Measurements from ENCODE around the gene UGT2B17. TPM values are rescaled to one million over a fixed set of nuclear protein-coding genes. Genes with fewer than 3 reads are reported as not detected.

UGT2B17 gene
- not detected in 5 replicates for total RNA-seq (2022; extraction: Qiagen RNA extraction; ENCODE audit: low read depth)

GRCh38 chr4:68576272-68577125 lies at the start of gene UGT2B17:
Gene UGT2B17 (minus strand): TSS chr4:68576322. CDS start chr4:68568484, 7,838 bp downstream.

Other genes with a start within 250 kb of the UGT2B17 start
- gene YTHDC1, start 226.2 kb downstream of the UGT2B17 start, total RNA-seq (2022; extraction: Qiagen RNA extraction; ENCODE audit: low read depth), result 33.4 to 38.6 TPM (median 36.3 TPM) in 5 replicates
- gene TMPRSS11E, start 128.9 kb downstream of the UGT2B17 start, total RNA-seq (2022; extraction: Qiagen RNA extraction; ENCODE audit: low read depth), result not detected in 5 replicates
- 0.06 to 0.11 TPM (median 0.08 TPM) in 4 of 5 replicates, not detected in the other for gene UGT2B15, start 94.3 kb upstream of the UGT2B17 start, total RNA-seq (2022; extraction: Qiagen RNA extraction; ENCODE audit: low read depth)
- 0.10 TPM in 1 of 5 replicates, not detected in the others for gene UGT2B10, start 239.7 kb upstream of the UGT2B17 start, total RNA-seq (2022; extraction: Qiagen RNA extraction; ENCODE audit: low read depth)